Smooth muscle cell (in vitro differentiated cells): ENCODE results near the gene E2F8. TPM values are rescaled to one million over a fixed set of nuclear protein-coding genes. Genes with fewer than 3 reads are reported as not detected.
A peak's percentile ranks its signal among the peaks of the same experiment; 100 is the strongest.

ENCODE experiments used
- DNase-seq: peaks from one replicate; lab custom pipeline; 2025; ENCODE audit not compliant: unreplicated experiment; lab: John Stamatoyannopoulos, UW
- H2AFZ ChIP-seq: fragments of 200-600 bp; sonication (generic); 2 replicates; pipeline ENCODE4 v1.6.0; 2016; ENCODE audit warnings: antibody characterized with exemption, low read depth, mild to moderate bottlenecking
- H3F3A ChIP-seq: fragments of 200-600 bp; sonication (generic); 2 replicates; pipeline ENCODE4 v1.6.0; 2017; ENCODE audit warnings: antibody characterized with exemption, low read depth
- H3K27ac ChIP-seq: fragments of 200-600 bp; sonication (generic); 2 replicates; pipeline ENCODE4 v1.5.1; 2016; ENCODE audit warnings: low read depth, mild to moderate bottlenecking
- H3K27me3 ChIP-seq: fragments of 200-600 bp; sonication (generic); 2 replicates; pipeline ENCODE4 v1.6.1; 2016; ENCODE audit warnings: low read depth, mild to moderate bottlenecking
- H3K36me3 ChIP-seq: fragments of 200-600 bp; sonication (generic); 2 replicates; pipeline ENCODE4 v1.5.1; 2016; ENCODE audit warnings: low read depth
- H3K4me1 ChIP-seq: fragments of 200-600 bp; sonication (generic); 2 replicates; pipeline ENCODE4 v1.5.1; 2016; ENCODE audit warnings: low read depth
- H3K4me2 ChIP-seq: fragments of 200-600 bp; sonication (generic); 2 replicates; pipeline ENCODE4 v1.6.0; 2016; ENCODE audit warnings: mild to moderate bottlenecking
- H3K4me3 ChIP-seq: fragments of 200-600 bp; sonication (generic); 2 replicates; pipeline ENCODE4 v1.5.1; 2016; ENCODE audit warnings: mild to moderate bottlenecking
- H3K79me2 ChIP-seq: fragments of 200-600 bp; sonication (generic); 2 replicates; pipeline ENCODE4 v1.6.0; 2016; ENCODE audit warnings: low read depth, mild to moderate bottlenecking
- H3K9ac ChIP-seq: fragments of 200-600 bp; sonication (generic); 2 replicates; pipeline ENCODE4 v1.6.0; 2016; ENCODE audit warnings: low read depth
- H3K9me3 ChIP-seq: fragments of 200-600 bp; sonication (generic); replicated peaks from 2 replicates; pipeline ENCODE4 v1.5.1; 2016; ENCODE audit warnings: low read depth
- H4K20me1 ChIP-seq: fragments of 200-600 bp; sonication (generic); 2 replicates; pipeline ENCODE4 v1.6.0; 2016; ENCODE audit warnings: low read depth
- WGBS: methylation state at CpG from one replicate; pipeline ENCODE4 v1.1.7; 2016; ENCODE audit warnings: low lambda C conversion rate; 5-methylcytosine and 5-hydroxymethylcytosine counted together
- polyA plus RNA-seq: library from polyadenylated mRNA; unstranded; fragments of >200 nt; fragmentation: Nextera tagmentation; extraction: Ambion mirVana; gene quantifications from 2 replicates; pipeline ENCODE4 v1.2.1, GENCODE V29; 2016
- total RNA-seq: library from RNA; depleted of rRNA; stranded (reverse); fragments of >200 nt; gene quantifications from 2 replicates; pipeline ENCODE4 v1.2.3, GENCODE V29; 2014
- TF ChIP-seq, protein P1 (sequence below): fragments of 200-600 bp; sonication (generic); IDR thresholded peaks from 2 replicates; pipeline ENCODE4 v1.5.1; 2017; ENCODE audit warnings: borderline replicate concordance, mild to moderate bottlenecking, antibody characterized with exemption; ENCODE audit not compliant: insufficient read depth, poor library complexity, severe bottlenecking

The E2F8 gene
- total and polyA plus RNA-seq, 2 experiments from 2014 or later = 1.5 to 1.6 TPM

- Histone ChIP-seq H3K27ac (no peak overlapping the region), H3K4me2 (peak overlapping the region; percentile 100), H3K27me3 (peaks cover 29% of the 10 kb centered on the region), H2AFZ (peak overlapping the region; percentile 58), H3K4me3 (peak overlapping the region; percentile 75), H3K9ac (no peak overlapping the region), H3K9me3 (no peaks in the 10 kb centered on the region), H4K20me1 (no peaks in the 10 kb centered on the region), H3F3A (peaks cover 4% of the 10 kb centered on the region), H3K4me1 (peaks cover 19% of the 10 kb centered on the region), H3K79me2 (no peaks in the 10 kb centered on the region), H3K36me3 (no peaks in the 10 kb centered on the region)
- TF ChIP-seq, protein P1, sequence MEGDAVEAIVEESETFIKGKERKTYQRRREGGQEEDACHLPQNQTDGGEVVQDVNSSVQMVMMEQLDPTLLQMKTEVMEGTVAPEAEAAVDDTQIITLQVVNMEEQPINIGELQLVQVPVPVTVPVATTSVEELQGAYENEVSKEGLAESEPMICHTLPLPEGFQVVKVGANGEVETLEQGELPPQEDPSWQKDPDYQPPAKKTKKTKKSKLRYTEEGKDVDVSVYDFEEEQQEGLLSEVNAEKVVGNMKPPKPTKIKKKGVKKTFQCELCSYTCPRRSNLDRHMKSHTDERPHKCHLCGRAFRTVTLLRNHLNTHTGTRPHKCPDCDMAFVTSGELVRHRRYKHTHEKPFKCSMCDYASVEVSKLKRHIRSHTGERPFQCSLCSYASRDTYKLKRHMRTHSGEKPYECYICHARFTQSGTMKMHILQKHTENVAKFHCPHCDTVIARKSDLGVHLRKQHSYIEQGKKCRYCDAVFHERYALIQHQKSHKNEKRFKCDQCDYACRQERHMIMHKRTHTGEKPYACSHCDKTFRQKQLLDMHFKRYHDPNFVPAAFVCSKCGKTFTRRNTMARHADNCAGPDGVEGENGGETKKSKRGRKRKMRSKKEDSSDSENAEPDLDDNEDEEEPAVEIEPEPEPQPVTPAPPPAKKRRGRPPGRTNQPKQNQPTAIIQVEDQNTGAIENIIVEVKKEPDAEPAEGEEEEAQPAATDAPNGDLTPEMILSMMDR = no peak
- DNase-seq = no peak
- 2% methylated on average over 61 of the region's 92 CpGs for WGBS
These were observed 774 bp upstream of the E2F8 start for GRCh38 chr11:19241260-19242178.

GRCh38 chr11:19239039-19239438, 1.7 kb downstream of the E2F8 start:
- Histone ChIP-seq H3K36me3 (no peaks in the 10 kb centered on the region), H2AFZ (no peak overlapping the region), H3F3A (peaks cover 4% of the 10 kb centered on the region), H4K20me1 (no peaks in the 10 kb centered on the region), H3K4me1 (peaks cover 19% of the 10 kb centered on the region), H3K9me3 (no peaks in the 10 kb centered on the region), H3K4me3 (no peak overlapping the region), H3K27ac (no peak overlapping the region), H3K27me3 (peaks cover 28% of the 10 kb centered on the region), H3K79me2 (no peaks in the 10 kb centered on the region), H3K4me2 (no peak overlapping the region), H3K9ac (no peak overlapping the region)
- DNase-seq = no peak
- TF ChIP-seq, protein P1 = no peak
- 88% methylated on average over 3 of the region's 3 CpGs for WGBS

- Histone ChIP-seq H3K4me3 (no peak overlapping the region), H3K4me2 (no peak overlapping the region), H2AFZ (no peak overlapping the region), H3K4me1 (peaks cover 19% of the 10 kb centered on the region), H3K36me3 (no peaks in the 10 kb centered on the region), H3K9me3 (no peaks in the 10 kb centered on the region), H4K20me1 (no peaks in the 10 kb centered on the region), H3K79me2 (no peaks in the 10 kb centered on the region), H3K9ac (no peak overlapping the region), H3F3A (no peaks in the 10 kb centered on the region), H3K27me3 (peaks cover 16% of the 10 kb centered on the region), H3K27ac (no peak overlapping the region)
- WGBS = 77% methylated on average over 5 of the region's 5 CpGs
- TF ChIP-seq, protein P1 = no peak
- DNase-seq = no peak
These were observed 2.9 kb downstream of the E2F8 start for GRCh38 chr11:19237813-19238212.
